Caco-2 (cell line): ENCODE results near the gene TMEM198. TPM values are rescaled to one million over a fixed set of nuclear protein-coding genes. Genes with fewer than 3 reads are reported as not detected.

Source experiments
- BruUV-seq: library from RNA; stranded (reverse); fragments of 400-500 nt; replicated peaks from 2 replicates; lab custom pipeline; 2021; lab: Mats Ljungman, UMichigan
- CTCF ChIA-PET: fragments of 300-600 bp; sonication (Branson Sonifier 250); formaldehyde crosslinking; loops from one replicate; lab custom pipeline; 2022; ENCODE audit warnings: antibody characterized with exemption; lab: Charles Lee
- POLR2A ChIA-PET: fragments of 300-600 bp; sonication (Branson Sonifier 250); formaldehyde crosslinking; loops from one replicate; lab custom pipeline; 2022; ENCODE audit warnings: antibody characterized with exemption; lab: Charles Lee
- DNase-seq, 2 experiments: peaks; one replicate each; pipeline versions ENCODE4 v3.0.0 to v3.0.0-alpha.2; 2020 to 2022
- H3K27me3 ChIP-seq: replicated peaks from 2 replicates; pipeline ENCODE4 v1.6.0; 2011; ENCODE audit warnings: low read length; ENCODE audit not compliant: control insufficient read depth, insufficient read depth
- H3K36me3 ChIP-seq: 2 replicates; pipeline ENCODE4 v1.5.1; 2011; ENCODE audit warnings: low read length; ENCODE audit not compliant: control insufficient read depth, insufficient read depth
- H3K4me1 ChIP-seq: fragments of 250-450 bp; sonication (Bioruptor Pico); 2 replicates; pipeline ENCODE4 v1.5.1; 2020; ENCODE audit warnings: mild to moderate bottlenecking
- H3K4me3 ChIP-seq: 2 replicates; pipeline ENCODE4 v1.5.1; 2011; ENCODE audit warnings: low read depth, mild to moderate bottlenecking, control low read depth, low read length
- H3K9me3 ChIP-seq: fragments of 250-450 bp; sonication (Bioruptor Pico); 2 replicates; pipeline ENCODE4 v1.5.1; 2020; ENCODE audit warnings: mild to moderate bottlenecking, moderate library complexity
- H3K27ac Mint-ChIP-seq: one replicate; pipeline ENCODE4 v1.8.0; 2022; ENCODE audit warnings: mixed read lengths; ENCODE audit not compliant: unreplicated experiment
- H3K27me3 Mint-ChIP-seq: one replicate; pipeline ENCODE4 v1.8.0; 2022; ENCODE audit warnings: mixed read lengths; ENCODE audit not compliant: insufficient read depth, unreplicated experiment
- H3K36me3 Mint-ChIP-seq: one replicate; pipeline ENCODE4 v1.8.0; 2022; ENCODE audit warnings: mild to moderate bottlenecking, mixed read lengths; ENCODE audit not compliant: insufficient read depth, unreplicated experiment
- H3K4me1 Mint-ChIP-seq: one replicate; pipeline ENCODE4 v1.8.0; 2022; ENCODE audit warnings: low read depth, mixed read lengths; ENCODE audit not compliant: unreplicated experiment
- H3K4me3 Mint-ChIP-seq: one replicate; pipeline ENCODE4 v1.8.0; 2022; ENCODE audit warnings: mild to moderate bottlenecking, moderate library complexity, mixed read lengths; ENCODE audit not compliant: unreplicated experiment
- H3K9me3 Mint-ChIP-seq: one replicate; pipeline ENCODE4 v1.8.0; 2022; ENCODE audit warnings: mixed read lengths; ENCODE audit not compliant: unreplicated experiment
- intact Hi-C: fragments of 100-400 bp; cut with micrococcal nuclease; formaldehyde crosslinking; loops from one replicate; pipeline ENCODE4 v1.10.0; 2022; ENCODE audit not compliant: unreplicated experiment
- total RNA-seq: library from RNA; stranded (reverse); gene quantifications from 2 replicates; pipeline ENCODE4 v1.2.3, GENCODE V29; 2022
- TF ChIP-seq, protein P1 (sequence below), 2 experiments: fragments of 200-600 bp in 1 of 2; IDR thresholded peaks; 1 replicate in 1 of 2; 2 replicates in 1 of 2; pipeline versions ENCODE4 v1.5.1 to v1.8.0; 2011 to 2022; ENCODE audit warnings: antibody characterized with exemption in 1 of 2, control low read depth in 1 of 2, inconsistent platforms in 1 of 2, low read depth in 1 of 2, low read length in 1 of 2, mild to moderate bottlenecking in 1 of 2, moderate library complexity in 1 of 2; ENCODE audit not compliant: insufficient read depth in 1 of 2, severe bottlenecking in 1 of 2, unreplicated experiment in 1 of 2

The TMEM198 gene
- total RNA-seq, 1 experiment from 2014 or later = 8.5 TPM

DNA sequence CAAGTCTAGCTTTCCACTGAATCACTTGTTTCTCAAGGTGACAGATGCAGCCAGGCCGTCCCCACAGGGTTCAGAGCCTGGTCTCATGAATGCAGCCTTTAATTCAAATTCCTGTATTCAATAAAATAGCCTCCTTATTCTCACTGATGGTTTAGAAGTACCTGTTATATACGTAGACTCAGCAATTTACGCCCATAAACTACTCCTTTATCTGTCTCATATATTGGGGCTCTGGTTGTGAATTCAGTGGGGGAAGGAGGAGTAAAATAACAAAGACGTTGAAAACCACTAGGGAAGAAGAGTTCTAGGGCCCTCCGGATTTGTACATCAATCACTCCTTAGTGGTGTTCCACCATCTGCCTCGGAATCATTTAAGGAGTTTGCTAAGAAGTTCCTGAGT is 25.8 kb downstream of the TMEM198 start:
- BruUV-seq = TSS peak; percentile 49
- POLR2A ChIA-PET = interaction anchor here (0.7 kb wide), 1 partner anchor 24 kb away, joined by 3 read pairs; no protein-coding TSS in a partner anchor
- Mint-ChIP-seq H3K36me3 (peaks cover 5% of the 10 kb centered on the region), H3K27me3 (no peaks in the 10 kb centered on the region), H3K9me3 (no peaks in the 10 kb centered on the region), H3K27ac (no peak overlapping the region), H3K4me3 (peak overlapping the region; percentile 62), H3K4me1 (peaks cover 9% of the 10 kb centered on the region)
- Histone ChIP-seq H3K27me3 (no peaks in the 10 kb centered on the region), H3K4me3 (no peak overlapping the region; the same call in 1 of the 2 replicates), H3K4me1 (peaks cover 20% of the 10 kb centered on the region), H3K36me3 (no peaks in the 10 kb centered on the region), H3K9me3 (no peaks in the 10 kb centered on the region)
- TF ChIP-seq, protein P1, sequence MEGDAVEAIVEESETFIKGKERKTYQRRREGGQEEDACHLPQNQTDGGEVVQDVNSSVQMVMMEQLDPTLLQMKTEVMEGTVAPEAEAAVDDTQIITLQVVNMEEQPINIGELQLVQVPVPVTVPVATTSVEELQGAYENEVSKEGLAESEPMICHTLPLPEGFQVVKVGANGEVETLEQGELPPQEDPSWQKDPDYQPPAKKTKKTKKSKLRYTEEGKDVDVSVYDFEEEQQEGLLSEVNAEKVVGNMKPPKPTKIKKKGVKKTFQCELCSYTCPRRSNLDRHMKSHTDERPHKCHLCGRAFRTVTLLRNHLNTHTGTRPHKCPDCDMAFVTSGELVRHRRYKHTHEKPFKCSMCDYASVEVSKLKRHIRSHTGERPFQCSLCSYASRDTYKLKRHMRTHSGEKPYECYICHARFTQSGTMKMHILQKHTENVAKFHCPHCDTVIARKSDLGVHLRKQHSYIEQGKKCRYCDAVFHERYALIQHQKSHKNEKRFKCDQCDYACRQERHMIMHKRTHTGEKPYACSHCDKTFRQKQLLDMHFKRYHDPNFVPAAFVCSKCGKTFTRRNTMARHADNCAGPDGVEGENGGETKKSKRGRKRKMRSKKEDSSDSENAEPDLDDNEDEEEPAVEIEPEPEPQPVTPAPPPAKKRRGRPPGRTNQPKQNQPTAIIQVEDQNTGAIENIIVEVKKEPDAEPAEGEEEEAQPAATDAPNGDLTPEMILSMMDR (IDR thresholded peaks at IDR 0.05; ENCODE audit: insufficient read depth in 1 of 2, low read depth in 1 of 2, low read length in 1 of 2, severe bottlenecking in 1 of 2, unreplicated experiment in 1 of 2) = no peak
- CTCF ChIA-PET = no interaction called here
- intact Hi-C loops = no loop called here
- no peak for DNase-seq

DNA sequence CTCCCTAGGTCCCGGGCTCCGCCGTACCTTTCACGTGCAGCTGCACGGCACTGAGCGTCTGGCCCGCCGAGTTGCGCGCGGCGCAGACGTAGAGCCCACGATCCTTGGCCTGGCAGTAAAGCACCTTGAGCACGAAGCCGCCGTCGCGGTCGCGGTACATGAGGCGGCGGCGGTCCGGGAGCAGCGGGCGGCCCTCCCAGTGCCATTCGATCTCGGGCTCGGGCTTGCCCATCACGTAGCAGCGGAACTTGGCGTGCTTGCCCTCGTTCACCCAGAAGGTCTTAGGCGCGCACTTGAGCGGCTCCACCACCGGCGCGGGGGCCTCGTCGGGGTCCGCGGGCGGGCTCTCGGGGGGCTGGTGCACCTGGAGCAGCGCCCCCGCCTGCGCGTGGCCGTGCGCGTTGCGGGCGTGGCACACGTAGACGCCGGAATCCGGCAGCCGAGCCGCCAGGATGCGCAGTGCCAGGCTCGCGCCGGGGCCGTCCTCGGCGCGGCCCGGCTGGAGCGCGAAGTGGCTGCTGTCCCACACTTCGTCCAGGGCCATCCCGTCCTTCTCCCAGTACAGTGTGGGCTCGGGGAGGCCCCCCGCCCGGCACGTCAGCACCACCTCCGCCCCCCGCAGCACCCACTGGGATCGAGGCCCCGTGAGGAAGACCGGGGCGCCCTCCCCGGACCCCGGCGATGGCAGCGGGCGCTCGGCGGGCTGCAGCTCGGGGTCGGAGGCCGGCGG is 26.5 kb downstream of the TMEM198 start:
- no peaks in the 10 kb centered on the region for H3K9me3 Mint-ChIP-seq
- Histone ChIP-seq H3K4me1 (peaks cover 20% of the 10 kb centered on the region), H3K9me3 (no peaks in the 10 kb centered on the region), H3K36me3 (no peaks in the 10 kb centered on the region), H3K27me3 (no peaks in the 10 kb centered on the region), H3K4me3 (peak overlapping the region; percentile 75)
- H3K4me3 Mint-ChIP-seq = peak overlapping the region; percentile 62
- ChIA-PET CTCF (interaction anchor here (1.2 to 1.4 kb wide), 4 partner anchors 10 to 75 kb away, joined by 3 to 19 read pairs (median 4); partner anchors contain the start of gene STK11IP), POLR2A (interaction anchor here (0.6 to 1.6 kb wide), 3 partner anchors 18 to 364 kb away, joined by 3 to 12 read pairs (median 4); partner anchors contain the start of genes STK11IP and ZFAND2B)
- H3K27me3 Mint-ChIP-seq = no peaks in the 10 kb centered on the region
- intact Hi-C loops = no loop called here
- peaks cover 9% of the 10 kb centered on the region for H3K4me1 Mint-ChIP-seq
- H3K27ac Mint-ChIP-seq = no peak overlapping the region
- TF ChIP-seq, protein P1 (IDR thresholded peaks at IDR 0.05; ENCODE audit: insufficient read depth in 1 of 2, low read depth in 1 of 2, low read length in 1 of 2, severe bottlenecking in 1 of 2, unreplicated experiment in 1 of 2) = no peak
- DNase-seq = peak in 1 of 2 experiments; percentile 36
- BruUV-seq = no TSS peak
- peaks cover 5% of the 10 kb centered on the region for H3K36me3 Mint-ChIP-seq

DNA sequence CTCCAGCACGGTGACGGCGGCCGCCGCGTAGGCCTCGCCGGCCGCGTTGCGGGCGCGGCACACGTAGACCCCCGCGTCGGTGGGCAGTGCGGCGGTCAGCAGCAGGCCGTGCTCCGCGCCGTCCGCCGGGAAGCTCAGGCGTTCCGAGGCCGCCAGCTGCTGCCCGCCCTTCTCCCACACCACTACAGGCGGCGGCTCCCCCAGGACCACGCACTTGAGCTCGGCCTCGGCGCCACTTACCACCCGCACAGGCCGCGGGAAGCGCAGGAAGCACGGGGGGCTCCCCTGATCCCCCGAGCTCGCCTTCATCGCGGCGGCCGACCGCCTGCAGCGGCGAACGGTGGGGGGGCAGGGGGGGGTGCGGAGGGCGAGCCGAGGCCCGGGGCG is 27.1 kb downstream of the TMEM198 start:
- TF ChIP-seq, protein P1 (IDR thresholded peaks at IDR 0.05; ENCODE audit: insufficient read depth in 1 of 2, low read depth in 1 of 2, low read length in 1 of 2, severe bottlenecking in 1 of 2, unreplicated experiment in 1 of 2) = no peak
- Mint-ChIP-seq H3K27ac (peak overlapping the region; percentile 42), H3K27me3 (no peaks in the 10 kb centered on the region), H3K4me3 (peak overlapping the region; percentile 62), H3K36me3 (peaks cover 5% of the 10 kb centered on the region), H3K9me3 (no peaks in the 10 kb centered on the region), H3K4me1 (peaks cover 10% of the 10 kb centered on the region)
- BruUV-seq = no TSS peak
- Histone ChIP-seq H3K27me3 (no peaks in the 10 kb centered on the region), H3K9me3 (no peaks in the 10 kb centered on the region), H3K36me3 (no peaks in the 10 kb centered on the region), H3K4me1 (peaks cover 20% of the 10 kb centered on the region), H3K4me3 (peak overlapping the region; percentile 75)
- ChIA-PET POLR2A (interaction anchor here (0.6 to 1.6 kb wide), 6 partner anchors 10 to 364 kb away, joined by 3 to 12 read pairs (median 4); partner anchors contain the start of genes CHPF, STK11IP, TMEM198 and ZFAND2B), CTCF (interaction anchor here (1.2 to 1.4 kb wide), 4 partner anchors 10 to 75 kb away, joined by 3 to 19 read pairs (median 4); partner anchors contain the start of gene STK11IP)
- intact Hi-C loops = loop anchor here (1.0 kb wide), 2 partner anchors 9 to 26 kb away; partner anchors contain the start of gene STK11IP
- DNase-seq = peak in 1 of 2 experiments; percentile 21
